Activated CD4-positive, alpha-beta T cell treated with anti-CD3 and anti-CD28 coated beads, Interleukin-2, amount 50 U/mL, for 24 hours (primary cell): Measurements from ENCODE around the gene GPAT2.
"Not testable (repeated sequence)": the region's sequence is repeated elsewhere in the genome, so short reads cannot be mapped to it uniquely, and the experiment has no call there.

Experiments
- DNase-seq, 2 donors: peaks; one replicate each; pipeline ENCODE4 v3.0.0-alpha.2; 2020; ENCODE audit warnings: low read depth in 1 of 2, low spot score in 1 of 2

GPAT2 gene

GRCh38 chr2:96065381-96065930 is 30.7 kb upstream of the GPAT2 start:
- no peak for DNase-seq

GRCh38 chr2:96064760-96065159 is 30.0 kb upstream of the GPAT2 start:
- DNase-seq = not testable (repeated sequence)

- DNase-seq = not testable (repeated sequence)
Measured at GRCh38 chr2:96064047-96064675, 29.4 kb upstream of the GPAT2 start.

- not testable (repeated sequence) for DNase-seq
Measured at GRCh38 chr2:96063116-96063899, 28.6 kb upstream of the GPAT2 start.

- DNase-seq = not testable (repeated sequence)
Measured at GRCh38 chr2:96062483-96062882, 27.8 kb upstream of the GPAT2 start.

- DNase-seq = not testable (repeated sequence)
Measured at GRCh38 chr2:96061901-96062300, 27.2 kb upstream of the GPAT2 start.

DNA sequence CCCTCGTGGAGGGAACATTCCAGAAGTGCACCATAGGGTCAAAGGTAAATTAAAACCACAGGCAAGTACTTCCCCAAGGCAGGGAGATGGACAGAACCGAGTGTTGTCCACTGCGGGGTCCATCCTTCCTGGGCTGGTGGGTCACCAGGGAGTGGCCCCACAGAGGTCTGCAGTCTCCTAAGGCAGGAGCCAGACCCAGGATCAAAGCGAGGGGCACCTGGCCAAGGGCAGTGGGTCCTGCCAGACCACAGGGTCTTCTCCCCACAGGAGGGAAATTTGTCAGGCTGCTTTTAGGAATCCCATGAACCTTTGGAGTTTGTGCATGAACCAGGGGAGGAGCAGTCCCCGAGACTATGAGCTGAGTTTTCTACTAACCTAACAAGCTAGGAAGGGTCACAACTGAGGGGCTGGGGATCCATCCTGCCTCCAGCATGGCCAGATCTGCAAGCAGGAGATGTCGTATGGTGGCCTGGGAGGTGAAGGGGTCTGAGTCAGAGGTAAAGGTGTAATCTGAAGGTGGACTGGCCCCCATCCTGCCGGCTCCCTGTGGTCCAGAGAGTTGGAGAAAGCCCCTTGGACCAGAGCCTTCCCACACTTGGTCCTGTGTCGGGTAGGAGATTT is 26.6 kb upstream of the GPAT2 start:
- DNase-seq = not testable (repeated sequence)

DNA sequence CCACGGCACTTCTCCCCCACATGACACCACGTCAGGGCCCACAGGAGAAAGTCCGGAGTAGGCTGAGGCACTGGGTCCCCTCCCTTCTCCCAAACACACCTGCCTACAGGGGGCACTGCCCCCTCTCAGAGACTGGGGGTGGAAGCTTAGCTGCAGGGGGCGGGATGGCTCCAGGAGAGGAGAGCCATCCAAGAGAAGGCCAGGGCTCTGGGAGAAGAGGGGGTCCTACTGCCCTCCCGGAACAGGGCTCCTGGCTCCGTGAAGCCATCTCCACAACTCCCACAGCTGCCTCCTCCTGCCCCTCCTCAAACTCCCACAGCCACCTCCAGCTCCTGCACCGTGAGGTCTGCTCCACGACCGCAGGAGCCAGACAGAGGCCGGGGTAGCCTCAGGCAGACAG is 25.6 kb upstream of the GPAT2 start:
- not testable (repeated sequence) for DNase-seq

- DNase-seq = not testable (repeated sequence)
Measured at GRCh38 chr2:96059443-96059842, 24.7 kb upstream of the GPAT2 start.

DNA sequence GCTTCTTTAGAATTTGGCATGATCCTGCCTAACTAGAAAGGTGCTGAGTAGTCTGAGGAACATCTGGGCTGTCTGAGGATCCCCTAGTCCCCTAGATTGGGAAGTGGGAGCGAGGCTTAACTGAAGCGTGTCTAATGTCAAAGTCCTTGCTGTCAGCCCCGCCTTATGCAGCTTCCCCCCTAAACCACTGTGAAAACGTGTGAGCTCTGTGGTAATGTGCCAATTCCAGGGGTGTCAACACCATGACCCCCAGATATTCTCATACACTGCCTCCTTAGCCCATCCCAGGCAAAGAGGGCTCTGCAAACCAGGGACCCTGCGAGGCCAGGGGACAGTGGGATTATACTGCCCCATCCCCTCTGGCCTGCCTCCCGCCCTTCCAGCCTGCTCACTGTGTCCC is 21.1 kb upstream of the GPAT2 start:
- not testable (repeated sequence) for DNase-seq

- not testable (repeated sequence) for DNase-seq
Measured at GRCh38 chr2:96054537-96054936, 19.8 kb upstream of the GPAT2 start.

- DNase-seq = not testable (repeated sequence)
Measured at GRCh38 chr2:96053385-96053784, 18.7 kb upstream of the GPAT2 start.

- DNase-seq = not testable (repeated sequence)
Measured at GRCh38 chr2:96052632-96053031, 17.9 kb upstream of the GPAT2 start.

- not testable (repeated sequence) for DNase-seq
Measured at GRCh38 chr2:96049917-96050262, 15.2 kb upstream of the GPAT2 start.

GRCh38 chr2:96049049-96049916 is 14.6 kb upstream of the GPAT2 start:
- DNase-seq = not testable (repeated sequence)

DNA sequence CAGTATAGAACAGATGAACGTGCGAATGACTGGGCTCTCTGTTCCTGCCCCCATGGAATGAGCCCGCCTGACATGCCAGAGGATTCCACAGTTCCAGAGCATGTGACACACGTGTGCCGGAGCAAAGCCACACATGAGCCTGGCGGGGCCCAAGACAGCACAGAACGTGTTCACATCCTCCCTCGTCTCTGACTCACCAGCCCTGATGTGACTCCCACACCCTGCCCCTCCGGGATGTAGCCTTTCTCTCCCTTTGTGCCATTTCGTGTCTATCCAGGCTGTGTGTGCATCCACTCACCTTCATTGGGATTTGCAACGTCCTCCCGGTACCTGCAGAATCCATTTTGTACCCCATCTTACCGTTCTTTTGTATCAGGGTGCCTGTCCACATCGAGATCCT is 838 bp upstream of the GPAT2 start:
- DNase-seq = not testable (repeated sequence)

GRCh38 chr2:96033997-96034396 is 719 bp downstream of the GPAT2 start:
- not testable (repeated sequence) for DNase-seq

- not testable (repeated sequence) for DNase-seq
Measured at GRCh38 chr2:96027725-96028325, 6.9 kb downstream of the GPAT2 start.

- not testable (repeated sequence) for DNase-seq
Measured at GRCh38 chr2:96025755-96026154, 9.0 kb downstream of the GPAT2 start.

GRCh38 chr2:96025194-96025492 is 9.6 kb downstream of the GPAT2 start:
- no peak for DNase-seq
